Activated gamma-delta T cell treated with anti-CD3 and anti-CD28 coated beads, Interleukin-2, amount 50 U/mL, for 16 hours (primary cell): ENCODE measurements around the gene DGKI.
"Not testable (repeated sequence)": the region's sequence is repeated elsewhere in the genome, so short reads cannot be mapped to it uniquely, and the experiment has no call there.

Source experiments
- DNase-seq: peaks from one replicate; pipeline ENCODE4 v3.0.0-alpha.2; 2020; ENCODE audit warnings: low read depth

DGKI gene

GRCh38 chr7:137734221-137734620 is 112.6 kb downstream of the DGKI start:
- no peak for DNase-seq

- no peak for DNase-seq
Measured at GRCh38 chr7:137732168-137732567, 114.6 kb downstream of the DGKI start.

- no peak for DNase-seq
Measured at GRCh38 chr7:137731436-137731835, 115.3 kb downstream of the DGKI start.

- DNase-seq = no peak
Measured at GRCh38 chr7:137728426-137728825, 118.3 kb downstream of the DGKI start.

GRCh38 chr7:137727413-137727812 is 119.4 kb downstream of the DGKI start:
- no peak for DNase-seq

GRCh38 chr7:137718355-137718754 is 128.4 kb downstream of the DGKI start:
- no peak for DNase-seq

- DNase-seq = no peak
Measured at GRCh38 chr7:137717811-137718271, 128.9 kb downstream of the DGKI start.

GRCh38 chr7:137717045-137717444 is 129.7 kb downstream of the DGKI start:
- DNase-seq = no peak

GRCh38 chr7:137716061-137716460 is 130.7 kb downstream of the DGKI start:
- DNase-seq = no peak

GRCh38 chr7:137715533-137715932 is 131.2 kb downstream of the DGKI start:
- no peak for DNase-seq

GRCh38 chr7:137715121-137715520 is 131.7 kb downstream of the DGKI start:
- DNase-seq = no peak

- DNase-seq = not testable (repeated sequence)
Measured at GRCh38 chr7:137706330-137706729, 140.4 kb downstream of the DGKI start.

- no peak for DNase-seq
Measured at GRCh38 chr7:137704723-137705122, 142.1 kb downstream of the DGKI start.

- DNase-seq = no peak
Measured at GRCh38 chr7:137703291-137704010, 143.3 kb downstream of the DGKI start.

- no peak for DNase-seq
Measured at GRCh38 chr7:137696988-137697387, 149.8 kb downstream of the DGKI start.

- no peak for DNase-seq
Measured at GRCh38 chr7:137696376-137696775, 150.4 kb downstream of the DGKI start.

GRCh38 chr7:137695942-137696341 is 150.8 kb downstream of the DGKI start:
- no peak for DNase-seq

GRCh38 chr7:137695494-137695893 is 151.3 kb downstream of the DGKI start:
- DNase-seq = no peak

GRCh38 chr7:137694405-137694804 is 152.4 kb downstream of the DGKI start:
- no peak for DNase-seq

- DNase-seq = no peak
Measured at GRCh38 chr7:137692399-137692798, 154.4 kb downstream of the DGKI start.

- no peak for DNase-seq
Measured at GRCh38 chr7:137691566-137691965, 155.2 kb downstream of the DGKI start.

- DNase-seq = no peak
Measured at GRCh38 chr7:137690635-137691034, 156.1 kb downstream of the DGKI start.

GRCh38 chr7:137689761-137690160 is 157.0 kb downstream of the DGKI start:
- no peak for DNase-seq

GRCh38 chr7:137687556-137688265 is 159.1 kb downstream of the DGKI start:
- DNase-seq = no peak
